H1 (cell line): Measurements from ENCODE around the gene TRHDE. TPM values are rescaled to one million over a fixed set of nuclear protein-coding genes. Genes with fewer than 3 reads are reported as not detected.

Source experiments
- CTCF ChIA-PET: fragments of 300-600 bp; sonication (Branson Sonifier 250); formaldehyde crosslinking; loops from one replicate; lab custom pipeline; 2021; ENCODE audit not compliant: partially characterized antibody; lab: Charles Lee
- POLR2A ChIA-PET: fragments of 300-600 bp; sonication (Branson Sonifier 250); formaldehyde crosslinking; loops from one replicate; lab custom pipeline; 2021; ENCODE audit warnings: inconsistent platforms; ENCODE audit not compliant: partially characterized antibody; lab: Charles Lee
- DNase-seq, 2 experiments: peaks; one replicate each; pipeline versions ENCODE4 v3.0.0 to v3.0.0-alpha.2; 2010 to 2022; ENCODE audit warnings: low spot score in 2 of 2, low read depth in 1 of 2, mixed read lengths in 1 of 2
- FAIRE-seq: peaks from 2 replicates; lab custom pipeline; 2011; peaks lifted over from hg19 to GRCh38; lab: Jason Lieb, UNC
- H2AFZ ChIP-seq: 2 replicates; pipeline ENCODE4 v1.8.1; 2012; ENCODE audit warnings: low read length, inconsistent platforms
- H2AK5ac ChIP-seq: 2 replicates; pipeline ENCODE4 v1.6.1; 2013; ENCODE audit warnings: low read depth, low read length
- H2BK120ac ChIP-seq: replicated peaks from 2 replicates; pipeline ENCODE3; 2013; ENCODE audit warnings: low read depth, low read length, inconsistent platforms
- H2BK12ac ChIP-seq: 2 replicates; pipeline ENCODE4 v1.6.1; 2013; ENCODE audit warnings: low read depth, low read length
- H2BK15ac ChIP-seq: 2 replicates; pipeline ENCODE4 v1.6.1; 2013; ENCODE audit warnings: low read length
- H2BK20ac ChIP-seq: 2 replicates; pipeline ENCODE4 v1.6.1; 2013; ENCODE audit warnings: low read length
- H2BK5ac ChIP-seq: 2 replicates; pipeline ENCODE4 v1.6.1; 2013; ENCODE audit warnings: low read depth, low read length
- H3K14ac ChIP-seq: 2 replicates; pipeline ENCODE4 v1.6.1; 2013; ENCODE audit warnings: inconsistent platforms; ENCODE audit not compliant: insufficient read length
- H3K18ac ChIP-seq: 2 replicates; pipeline ENCODE4 v1.6.1; 2013; ENCODE audit warnings: low read length; ENCODE audit errors: extremely low read depth
- H3K23ac ChIP-seq: 2 replicates; pipeline ENCODE4 v1.6.1; 2013; ENCODE audit warnings: inconsistent platforms; ENCODE audit not compliant: insufficient read length
- H3K23me2 ChIP-seq: 2 replicates; pipeline ENCODE4 v1.6.1; 2013; ENCODE audit warnings: low read depth, low read length
- H3K27ac ChIP-seq: 2 replicates; pipeline ENCODE4 v1.6.1; 2011; ENCODE audit warnings: low read depth, low read length, inconsistent platforms
- H3K27me3 ChIP-seq, 4 experiments: replicated peaks in 1 of 4; 1 replicate in 1 of 4; 2 replicates in 3 of 4; pipeline versions ENCODE4 v1.6.1 to v1.8.1; 2011 to 2013; ENCODE audit warnings: low read length in 3 of 4, mild to moderate bottlenecking in 3 of 4, inconsistent platforms in 2 of 4, mixed read lengths in 2 of 4, moderate library complexity in 1 of 4; ENCODE audit not compliant: control insufficient read depth in 3 of 4, insufficient read depth in 3 of 4; ENCODE audit errors: extremely low read depth in 1 of 4
- H3K36me3 ChIP-seq, 4 experiments: 2 replicates each; pipeline versions ENCODE4 v1.6.1 to v1.8.1; 2011 to 2013; ENCODE audit warnings: mild to moderate bottlenecking in 4 of 4, low read length in 3 of 4, moderate library complexity in 2 of 4, control low read depth in 1 of 4, inconsistent platforms in 1 of 4; ENCODE audit not compliant: insufficient read depth in 4 of 4, control insufficient read depth in 2 of 4
- H3K4ac ChIP-seq: replicated peaks from 2 replicates; pipeline ENCODE3; 2013; ENCODE audit warnings: low read length, low read depth, mixed read lengths, inconsistent platforms; ENCODE audit not compliant: insufficient read length
- H3K4me1 ChIP-seq, 4 experiments: replicated peaks in 1 of 4; 1 replicate in 1 of 4; 2 replicates in 3 of 4; pipeline versions ENCODE4 v1.6.1 to v1.8.1; 2011 to 2013; ENCODE audit warnings: low read length in 3 of 4, inconsistent platforms in 2 of 4, mixed read lengths in 1 of 4; ENCODE audit not compliant: insufficient read depth in 4 of 4, control insufficient read depth in 3 of 4
- H3K4me2 ChIP-seq, 2 experiments: 2 replicates each; pipeline versions ENCODE4 v1.6.1 to v1.8.1; 2011 to 2013; ENCODE audit warnings: low read depth in 2 of 2, low read length in 2 of 2, control low read depth in 1 of 2, inconsistent platforms in 1 of 2, mild to moderate bottlenecking in 1 of 2; ENCODE audit not compliant: insufficient read depth in 1 of 2
- H3K4me3 ChIP-seq, 4 experiments: fragments of 200-600, 300-600 bp in 1 of 4; sonication (generic), shearing (Covaris generic), sonication (Bioruptor Twin) in 1 of 4; 2 replicates each; pipeline versions ENCODE4 v1.5.1 to v1.8.1; 2011 to 2016; ENCODE audit warnings: low read length in 4 of 4, low read depth in 3 of 4, control low read depth in 2 of 4, inconsistent platforms in 2 of 4, mild to moderate bottlenecking in 2 of 4, mixed read lengths in 1 of 4, moderate library complexity in 1 of 4; ENCODE audit not compliant: insufficient read depth in 2 of 4; ENCODE audit errors: extremely low read depth in 1 of 4
- H3K56ac ChIP-seq: replicated peaks from 2 replicates; pipeline ENCODE3; 2013; ENCODE audit warnings: low read depth, mild to moderate bottlenecking, mixed read lengths, low read length, inconsistent platforms; ENCODE audit not compliant: insufficient read length
- H3K79me1 ChIP-seq: 2 replicates; pipeline ENCODE4 v1.6.1; 2013; ENCODE audit warnings: low read depth, low read length, control low read depth
- H3K79me2 ChIP-seq, 2 experiments: 2 replicates each; pipeline versions ENCODE4 v1.6.1 to v1.8.1; 2012 to 2013; ENCODE audit warnings: low read length in 2 of 2, mild to moderate bottlenecking in 2 of 2, inconsistent platforms in 1 of 2; ENCODE audit not compliant: insufficient read depth in 2 of 2, control insufficient read depth in 1 of 2
- H3K9ac ChIP-seq, 4 experiments: replicated peaks in 1 of 4; 1 replicate in 1 of 4; 2 replicates in 3 of 4; pipeline versions ENCODE4 v1.6.1 to v1.8.1; 2011 to 2013; ENCODE audit warnings: low read depth in 3 of 4, low read length in 3 of 4, control low read depth in 2 of 4, mild to moderate bottlenecking in 2 of 4, moderate library complexity in 2 of 4, inconsistent platforms in 1 of 4; ENCODE audit errors: extremely low read depth in 1 of 4
- H3K9me3 ChIP-seq, 2 experiments: 2 replicates each; pipeline versions ENCODE4 v1.6.1 to v1.8.1; 2012 to 2013; ENCODE audit warnings: mild to moderate bottlenecking in 2 of 2, moderate library complexity in 2 of 2, control low read depth in 1 of 2, inconsistent platforms in 1 of 2, low read depth in 1 of 2, low read length in 1 of 2, mixed read lengths in 1 of 2; ENCODE audit not compliant: insufficient read depth in 2 of 2
- H4K20me1 ChIP-seq, 2 experiments: replicated peaks in 1 of 2; 2 replicates each; pipeline versions ENCODE3 to v1.8.1; 2011 to 2013; ENCODE audit warnings: inconsistent platforms in 2 of 2, low read length in 2 of 2, mild to moderate bottlenecking in 1 of 2; ENCODE audit not compliant: insufficient read depth in 2 of 2, control insufficient read depth in 1 of 2
- H4K5ac ChIP-seq: 2 replicates; pipeline ENCODE4 v1.6.1; 2013; ENCODE audit warnings: low read length, low read depth, mixed read lengths, inconsistent platforms; ENCODE audit not compliant: insufficient read length
- H4K8ac ChIP-seq: 2 replicates; pipeline ENCODE4 v1.8.0; 2013; ENCODE audit warnings: mild to moderate bottlenecking, moderate library complexity, low read length, inconsistent platforms; ENCODE audit not compliant: insufficient read depth; ENCODE audit errors: extremely low read depth
- H4K91ac ChIP-seq: replicated peaks from 2 replicates; pipeline ENCODE3; 2013; ENCODE audit warnings: low read length, mixed read lengths, inconsistent platforms; ENCODE audit not compliant: insufficient read length
- ATF3 ChIP-seq: IDR thresholded peaks from 2 replicates; pipeline ENCODE4 v1.6.1; 2011; ENCODE audit warnings: low read depth, mild to moderate bottlenecking, low read length; ENCODE audit not compliant: insufficient read depth
- BCL11A ChIP-seq, 2 experiments: IDR thresholded peaks; one replicate each; pipeline ENCODE4 v1.6.1; 2011; ENCODE audit warnings: low read depth in 2 of 2, low read length in 2 of 2, mild to moderate bottlenecking in 2 of 2
- CHD1 ChIP-seq: IDR thresholded peaks from 2 replicates; pipeline ENCODE4 v1.6.1; 2012; ENCODE audit warnings: low read depth, low read length, improper control_type of control experiment
- EGR1 ChIP-seq: IDR thresholded peaks from 2 replicates; pipeline ENCODE4 v1.6.1; 2011; ENCODE audit warnings: low read depth, low read length, borderline replicate concordance
- GTF2F1 ChIP-seq: IDR thresholded peaks from 2 replicates; pipeline ENCODE4 v1.6.1; 2012; ENCODE audit warnings: low read depth, low read length, improper control_type of control experiment, borderline replicate concordance
- JUN ChIP-seq: IDR thresholded peaks from 2 replicates; pipeline ENCODE4 v1.6.1; 2011; ENCODE audit warnings: low read depth, mild to moderate bottlenecking, improper control_type of control experiment, low read length
- MAFK ChIP-seq: IDR thresholded peaks from 2 replicates; pipeline ENCODE4 v1.6.1; 2012; ENCODE audit warnings: low read depth, mild to moderate bottlenecking, improper control_type of control experiment, low read length
- NRF1 ChIP-seq: IDR thresholded peaks from 2 replicates; pipeline ENCODE4 v1.6.1; 2011; ENCODE audit warnings: mild to moderate bottlenecking, low read depth, low read length, improper control_type of control experiment
- PHF8 ChIP-seq: fragments of 200-600 bp; sonication (generic); conservative IDR thresholded peaks from 2 replicates; pipeline ENCODE4 v1.7.1; 2012; ENCODE audit warnings: low read depth, mild to moderate bottlenecking, inconsistent platforms, low read length, moderate library complexity
- POLR2AphosphoS5 ChIP-seq: IDR thresholded peaks from 2 replicates; pipeline ENCODE4 v1.6.1; 2011; ENCODE audit warnings: low read depth, low read length
- SP2 ChIP-seq: IDR thresholded peaks from 2 replicates; pipeline ENCODE4 v1.6.1; 2012; ENCODE audit warnings: mild to moderate bottlenecking, low read length, inconsistent platforms
- SRF ChIP-seq: IDR thresholded peaks from 2 replicates; pipeline ENCODE4 v1.6.1; 2011; ENCODE audit warnings: mild to moderate bottlenecking, low read depth, low read length, moderate library complexity
- SUZ12 ChIP-seq: fragments of 200-600 bp; sonication (generic); IDR thresholded peaks from 2 replicates; pipeline ENCODE4 v1.6.1; 2012; ENCODE audit warnings: mild to moderate bottlenecking, inconsistent platforms, low read length, moderate library complexity, mixed read lengths
- TAF1 ChIP-seq: IDR thresholded peaks from 2 replicates; pipeline ENCODE4 v1.6.1; 2011; ENCODE audit warnings: mild to moderate bottlenecking, low read depth, low read length
- TBP ChIP-seq: IDR thresholded peaks from 2 replicates; pipeline ENCODE4 v1.6.1; 2011; ENCODE audit warnings: low read depth, low read length, improper control_type of control experiment
- WGBS, 2 experiments: shearing (Covaris generic) in 1 of 2; methylation state at CpG; one replicate each; pipeline versions ENCODE4 v1.1.6 to v1.1.7; 2013 to 2015; ENCODE audit warnings: low lambda C conversion rate in 2 of 2, mixed read lengths in 2 of 2, inconsistent platforms in 1 of 2, low coverage in 1 of 2, missing lambda C conversion rate in 1 of 2; ENCODE audit not compliant: insufficient replicate concordance in 2 of 2, insufficient coverage in 1 of 2, insufficient read length in 1 of 2; ENCODE audit errors: extremely low coverage in 1 of 2, missing lambda C conversion rate in 1 of 2; 5-methylcytosine and 5-hydroxymethylcytosine counted together
- polyA plus RNA-seq, 7 experiments: library from polyadenylated mRNA; depleted of rRNA in 3 of 7; stranded (reverse) in 5 of 7; unstranded in 2 of 7; fragments of >200 nt in 5 of 7; fragments of 200-250 nt in 2 of 7; gene quantifications; 1 replicate in 5 of 7; 2 replicates in 1 of 7; 4 replicates in 1 of 7; pipeline versions ENCODE4 v1.2.1 to v1.2.3, GENCODE V29; 2011 to 2013; ENCODE audit warnings: missing spikeins in 2 of 7, mixed read lengths in 2 of 7
- total RNA-seq: library from RNA; stranded (reverse); fragmentation: NEBNext Ultra II Directional; extraction: Animal tissue kit (Norgen Biotek cat#: 25700); gene quantifications from 2 replicates; pipeline ENCODE4 v1.2.1, GENCODE V29; 2021

TRHDE gene
- total and polyA plus RNA-seq, 2 of the 8 experiments (the other 6 are each of a cell fraction or from before 2014, with no cell fraction given) = 1.3 to 5.0 TPM

- Histone ChIP-seq H3K79me1 (no peaks in the 10 kb centered on the region), H3K4me3 (no peak overlapping the region), H2BK120ac (no peak overlapping the region), H4K91ac (no peak overlapping the region), H3K23ac (no peak overlapping the region), H4K20me1 (no peaks in the 10 kb centered on the region), H3K27ac (no peak overlapping the region), H3K4me2 (no peak overlapping the region), H2BK20ac (no peak overlapping the region), H3K9ac (no peak overlapping the region), H3K9me3 (no peaks in the 10 kb centered on the region), H3K79me2 (no peaks in the 10 kb centered on the region), H2AFZ (no peak overlapping the region), H3K36me3 (no peaks in the 10 kb centered on the region), H3K4ac (no peak overlapping the region), H3K18ac (no peak overlapping the region), H3K14ac (no peak overlapping the region), H3K56ac (no peak overlapping the region), H2BK12ac (no peak overlapping the region), H3K27me3 (no peaks in the 10 kb centered on the region), H2AK5ac (no peak overlapping the region), H2BK5ac (no peak overlapping the region), H3K23me2 (no peaks in the 10 kb centered on the region; the same call in 1 of the 2 replicates), H3K4me1 (no peaks in the 10 kb centered on the region; a peak in 1 of 7 replicates), H4K8ac (no peak overlapping the region), H2BK15ac (no peak overlapping the region), H4K5ac (no peak overlapping the region)
- FAIRE-seq (no peak), DNase-seq (no peak)
- ChIA-PET CTCF (interaction anchor here (2.5 kb wide), 1 partner anchor 11 kb away, joined by 8 read pairs; no protein-coding TSS in a partner anchor), POLR2A (interaction anchor here (0.6 kb wide), 1 partner anchor 24 kb away, joined by 3 read pairs; the partner anchor contains the start of gene TRHDE)
- WGBS, 2 experiments = 96% methylated on average over 2 of the region's 2 CpGs; no CpG with 5 or more reads in 1 of the 2 experiments
- TF ChIP-seq TAF1 (no peak), BCL11A (IDR thresholded peaks at IDR 0.05; ENCODE audit: low read depth in 2 of 2, low read length in 2 of 2) (no peak), SP2 (no peak), POLR2AphosphoS5 (no peak), PHF8 (no peak), MAFK (no peak), NRF1 (no peak), GTF2F1 (no peak), SUZ12 (no peak), EGR1 (no peak), JUN (no peak), CHD1 (no peak), ATF3 (no peak), SRF (no peak), TBP (no peak)
Measured at GRCh38 chr12:72295744-72296143, 23.6 kb downstream of the TRHDE start.
